ENCODE data around the gene ZNF32. TPM values are rescaled to one million over a fixed set of nuclear protein-coding genes. Genes with fewer than 3 reads are reported as not detected.

The ZNF32 gene
- total RNA-seq, 1 experiment from 2014 or later = 17.8 TPM

DNA sequence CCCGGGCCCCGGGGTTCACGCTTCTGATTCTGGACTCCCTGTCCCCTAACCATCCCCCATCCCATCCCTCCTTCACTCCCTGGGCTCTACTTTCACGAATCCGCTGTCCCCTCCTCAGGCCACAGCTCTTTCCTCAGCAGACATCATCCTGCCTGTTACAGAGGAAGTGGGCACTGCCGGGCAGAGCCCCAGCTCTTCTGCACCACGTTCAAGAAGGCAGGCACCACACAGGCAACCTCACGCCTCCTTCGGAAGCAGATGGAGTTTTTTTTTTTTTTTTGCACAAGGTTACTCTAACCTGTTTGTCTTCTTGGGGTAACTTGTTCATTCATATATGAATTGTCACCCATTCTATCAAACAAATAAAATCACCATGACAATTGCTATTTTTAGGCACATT, 17.9 kb upstream of the ZNF32 start:
- TF ChIP-seq, protein P1, sequence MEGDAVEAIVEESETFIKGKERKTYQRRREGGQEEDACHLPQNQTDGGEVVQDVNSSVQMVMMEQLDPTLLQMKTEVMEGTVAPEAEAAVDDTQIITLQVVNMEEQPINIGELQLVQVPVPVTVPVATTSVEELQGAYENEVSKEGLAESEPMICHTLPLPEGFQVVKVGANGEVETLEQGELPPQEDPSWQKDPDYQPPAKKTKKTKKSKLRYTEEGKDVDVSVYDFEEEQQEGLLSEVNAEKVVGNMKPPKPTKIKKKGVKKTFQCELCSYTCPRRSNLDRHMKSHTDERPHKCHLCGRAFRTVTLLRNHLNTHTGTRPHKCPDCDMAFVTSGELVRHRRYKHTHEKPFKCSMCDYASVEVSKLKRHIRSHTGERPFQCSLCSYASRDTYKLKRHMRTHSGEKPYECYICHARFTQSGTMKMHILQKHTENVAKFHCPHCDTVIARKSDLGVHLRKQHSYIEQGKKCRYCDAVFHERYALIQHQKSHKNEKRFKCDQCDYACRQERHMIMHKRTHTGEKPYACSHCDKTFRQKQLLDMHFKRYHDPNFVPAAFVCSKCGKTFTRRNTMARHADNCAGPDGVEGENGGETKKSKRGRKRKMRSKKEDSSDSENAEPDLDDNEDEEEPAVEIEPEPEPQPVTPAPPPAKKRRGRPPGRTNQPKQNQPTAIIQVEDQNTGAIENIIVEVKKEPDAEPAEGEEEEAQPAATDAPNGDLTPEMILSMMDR (IDR thresholded peaks at IDR 0.05; ENCODE audit: unreplicated experiment) = no peak
- CTCF ChIA-PET = no interaction called here
- no peak for DNase-seq
- Mint-ChIP-seq H3K27ac (ENCODE audit: unreplicated experiment) (no peak overlapping the region), H3K9me3 (ENCODE audit: low read depth, unreplicated experiment) (peaks cover 2% of the 10 kb centered on the region), H3K4me3 (ENCODE audit: low read depth, unreplicated experiment) (no peak overlapping the region), H3K36me3 (ENCODE audit: insufficient read depth, unreplicated experiment) (no peaks in the 10 kb centered on the region), H3K27me3 (ENCODE audit: unreplicated experiment) (peaks cover 55% of the 10 kb centered on the region), H3K4me1 (ENCODE audit: low read depth, unreplicated experiment) (no peaks in the 10 kb centered on the region)
- intact Hi-C loops (cut with micrococcal nuclease; ENCODE audit: unreplicated experiment) = no loop called here
- BruUV-seq (replicated peaks) = no TSS peak

DNA sequence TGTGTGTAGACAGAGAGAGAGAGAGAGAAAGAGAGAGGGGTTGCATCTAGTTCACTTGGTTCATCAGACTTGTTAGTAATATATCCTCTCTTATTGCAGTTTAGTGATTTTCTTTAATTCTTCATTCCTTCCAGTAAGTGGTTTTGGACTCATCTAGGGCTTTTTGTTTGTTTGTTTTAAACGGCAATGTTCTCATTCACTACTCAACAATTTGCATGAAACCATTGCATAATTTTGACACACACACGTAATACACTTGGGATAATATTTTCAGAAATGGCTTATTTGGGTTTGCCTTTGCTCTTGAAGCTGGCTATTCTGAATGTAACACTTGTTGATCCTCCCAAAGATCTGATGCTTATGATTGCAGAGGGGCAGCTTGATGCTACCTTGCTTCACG, 16.4 kb upstream of the ZNF32 start:
- CTCF ChIA-PET = no interaction called here
- no TSS peak for BruUV-seq (replicated peaks)
- no peak overlapping the region for H3K4me3 Mint-ChIP-seq (ENCODE audit: low read depth, unreplicated experiment)
- H3K36me3 Mint-ChIP-seq (ENCODE audit: insufficient read depth, unreplicated experiment) = no peaks in the 10 kb centered on the region
- peaks cover 43% of the 10 kb centered on the region for H3K27me3 Mint-ChIP-seq (ENCODE audit: unreplicated experiment)
- DNase-seq = no peak
- no peaks in the 10 kb centered on the region for H3K4me1 Mint-ChIP-seq (ENCODE audit: low read depth, unreplicated experiment)
- H3K27ac Mint-ChIP-seq (ENCODE audit: unreplicated experiment) = no peak overlapping the region
- peaks cover 2% of the 10 kb centered on the region for H3K9me3 Mint-ChIP-seq (ENCODE audit: low read depth, unreplicated experiment)
- intact Hi-C loops (cut with micrococcal nuclease; ENCODE audit: unreplicated experiment) = no loop called here
- TF ChIP-seq, protein P1 (IDR thresholded peaks at IDR 0.05; ENCODE audit: unreplicated experiment) = no peak

DNA sequence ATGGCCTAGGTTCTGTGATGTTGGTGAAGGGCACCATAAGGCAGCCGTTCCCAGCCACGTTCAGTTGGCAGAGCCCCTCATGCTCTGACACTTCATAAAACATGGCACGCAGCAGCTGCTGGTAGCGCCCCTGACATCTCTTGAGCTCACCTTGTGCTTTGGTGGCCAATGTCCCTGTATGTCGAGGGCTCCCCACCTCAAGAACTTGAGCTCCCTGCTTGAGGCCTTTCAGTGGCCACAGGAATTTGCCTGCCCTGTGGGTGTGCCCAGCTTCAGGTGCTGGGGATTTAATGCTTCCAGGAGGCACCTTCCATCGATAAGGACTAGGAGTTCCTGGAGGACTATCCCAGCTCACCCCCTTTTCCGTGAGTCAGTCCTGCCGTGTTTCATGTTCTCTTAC, 9.5 kb upstream of the ZNF32 start:
- Mint-ChIP-seq H3K36me3 (ENCODE audit: insufficient read depth, unreplicated experiment) (no peaks in the 10 kb centered on the region), H3K27me3 (ENCODE audit: unreplicated experiment) (peaks cover 25% of the 10 kb centered on the region), H3K27ac (ENCODE audit: unreplicated experiment) (no peak overlapping the region), H3K4me1 (ENCODE audit: low read depth, unreplicated experiment) (peaks cover 8% of the 10 kb centered on the region), H3K9me3 (ENCODE audit: low read depth, unreplicated experiment) (peaks cover 9% of the 10 kb centered on the region), H3K4me3 (ENCODE audit: low read depth, unreplicated experiment) (no peak overlapping the region)
- CTCF ChIA-PET = interaction anchor here (0.6 kb wide), 1 partner anchor 13 kb away, joined by 3 read pairs; no protein-coding TSS in a partner anchor
- TF ChIP-seq, protein P1 (IDR thresholded peaks at IDR 0.05; ENCODE audit: unreplicated experiment) = no peak
- intact Hi-C loops (cut with micrococcal nuclease; ENCODE audit: unreplicated experiment) = no loop called here
- DNase-seq = no peak
- BruUV-seq (replicated peaks) = no TSS peak

DNA sequence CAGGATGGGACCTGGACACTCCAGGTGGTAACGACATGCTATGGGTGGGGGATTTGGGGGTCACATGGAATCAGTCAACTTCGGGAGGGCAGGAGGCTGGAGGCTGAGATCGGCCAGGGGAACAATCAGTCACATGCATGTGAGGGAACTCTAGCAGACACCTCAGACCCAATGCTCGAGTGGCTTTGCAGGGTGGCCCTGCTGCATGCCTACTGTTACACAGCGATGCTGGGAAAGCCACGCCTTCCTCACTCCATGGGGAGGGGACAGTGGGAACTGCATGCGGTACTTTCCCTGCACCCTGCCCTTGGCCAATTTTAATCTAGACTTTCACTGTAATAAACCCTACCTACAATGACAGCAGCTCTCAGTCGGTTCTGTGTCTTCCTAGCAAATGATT, 6.6 kb upstream of the ZNF32 start:
- no peak for DNase-seq
- H3K4me1 Mint-ChIP-seq (ENCODE audit: low read depth, unreplicated experiment) = peaks cover 9% of the 10 kb centered on the region
- no TSS peak for BruUV-seq (replicated peaks)
- H3K4me3 Mint-ChIP-seq (ENCODE audit: low read depth, unreplicated experiment) = no peak overlapping the region
- H3K27me3 Mint-ChIP-seq (ENCODE audit: unreplicated experiment) = peaks cover 28% of the 10 kb centered on the region
- H3K36me3 Mint-ChIP-seq (ENCODE audit: insufficient read depth, unreplicated experiment) = no peaks in the 10 kb centered on the region
- CTCF ChIA-PET = no interaction called here
- TF ChIP-seq, protein P1 (IDR thresholded peaks at IDR 0.05; ENCODE audit: unreplicated experiment) = no peak
- peaks cover 6% of the 10 kb centered on the region for H3K9me3 Mint-ChIP-seq (ENCODE audit: low read depth, unreplicated experiment)
- intact Hi-C loops (cut with micrococcal nuclease; ENCODE audit: unreplicated experiment) = no loop called here
- no peak overlapping the region for H3K27ac Mint-ChIP-seq (ENCODE audit: unreplicated experiment)

All from Calu3 (cell line).